NCI-H345 treated with DMSO at 0.1 percent for 48 hours (cell line): ENCODE measurements around the gene ISYNA1.

Source experiments
- DNase-seq: peaks from one replicate; lab custom pipeline; 2025; ENCODE audit not compliant: unreplicated experiment; lab: John Stamatoyannopoulos, UW

The ISYNA1 gene

DNA sequence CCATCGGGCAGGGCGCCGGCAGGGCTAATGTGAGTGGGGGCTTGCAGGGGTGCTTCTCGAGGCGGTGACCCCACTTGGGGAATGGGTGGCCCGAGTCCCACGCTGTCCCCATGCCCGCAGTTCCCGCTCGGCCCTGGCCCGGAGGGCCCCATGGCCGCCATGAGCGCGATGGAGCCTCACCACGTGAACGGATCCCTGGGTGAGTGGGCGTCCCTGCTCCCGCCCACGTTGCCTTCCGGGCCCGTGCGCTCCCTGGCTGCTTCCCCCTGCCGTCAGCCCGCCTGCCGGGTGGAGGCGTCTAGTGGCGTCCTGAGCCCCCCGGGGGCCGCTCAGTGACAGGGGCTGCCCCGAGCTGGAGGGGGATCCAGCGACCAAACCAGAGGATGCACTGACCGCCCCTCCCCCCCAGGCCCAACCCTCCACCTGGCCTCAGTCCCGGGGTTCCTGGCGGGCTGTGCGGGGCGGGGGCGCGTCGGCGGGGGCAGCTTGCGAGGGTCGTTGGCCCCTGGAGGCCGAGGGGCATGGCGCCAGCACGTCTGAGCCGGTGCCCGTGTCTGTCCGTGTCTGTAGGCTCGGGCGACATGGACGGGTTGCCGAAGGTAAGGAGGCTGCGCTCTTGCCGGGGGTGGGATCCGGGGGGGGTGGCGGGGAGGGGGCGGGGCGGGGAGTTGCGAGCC lies 4.8 kb downstream of the ISYNA1 start:
- DNase-seq, result no peak

- no peak for DNase-seq
Observed at GRCh38 chr19:18432275-18433014, 5.5 kb downstream of the ISYNA1 start.

- no peak for DNase-seq
Observed at GRCh38 chr19:18431351-18432197, 6.4 kb downstream of the ISYNA1 start.

- no peak for DNase-seq
Observed at GRCh38 chr19:18430417-18431144, 7.4 kb downstream of the ISYNA1 start.

DNA sequence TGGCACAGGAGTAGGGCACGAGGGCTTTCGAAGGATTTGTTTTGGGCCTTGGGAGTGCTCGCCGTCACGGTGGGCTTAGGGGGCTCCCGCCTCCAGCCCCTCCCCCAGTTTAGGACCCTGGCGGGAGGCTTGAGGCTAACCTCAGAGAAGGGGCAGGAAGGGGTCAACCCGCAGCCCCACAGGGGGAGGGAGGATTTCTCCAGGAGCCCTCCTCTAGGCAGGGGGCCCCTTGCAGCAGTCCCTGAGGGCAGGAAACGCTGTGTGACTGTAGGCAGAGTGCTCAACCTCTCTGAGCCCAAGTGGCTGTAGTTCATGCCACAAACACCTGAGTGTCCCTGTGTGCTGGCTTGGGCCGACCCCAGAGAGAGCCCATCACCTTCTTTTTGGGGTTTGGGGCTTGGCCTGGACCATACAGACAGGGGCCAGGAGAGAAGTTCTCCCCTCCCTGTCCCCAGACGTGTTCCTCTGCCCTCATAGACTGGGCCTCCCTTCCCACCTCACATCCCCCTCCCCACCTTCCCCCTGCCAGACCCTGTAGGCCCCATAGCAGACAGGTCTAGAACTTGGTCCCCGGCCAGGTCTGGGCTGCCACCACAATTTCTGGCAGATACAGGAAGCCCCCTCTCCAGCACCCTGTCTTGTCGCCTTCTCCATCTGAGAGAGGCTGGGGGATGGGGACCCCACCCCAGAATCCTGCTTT lies 8.1 kb downstream of the ISYNA1 start:
- no peak for DNase-seq

- peak; percentile 53 for DNase-seq
Observed at GRCh38 chr19:18428787-18429674, 8.9 kb downstream of the ISYNA1 start.

GRCh38 chr19:18428173-18428786 lies 9.7 kb downstream of the ISYNA1 start:
- no peak for DNase-seq

DNA sequence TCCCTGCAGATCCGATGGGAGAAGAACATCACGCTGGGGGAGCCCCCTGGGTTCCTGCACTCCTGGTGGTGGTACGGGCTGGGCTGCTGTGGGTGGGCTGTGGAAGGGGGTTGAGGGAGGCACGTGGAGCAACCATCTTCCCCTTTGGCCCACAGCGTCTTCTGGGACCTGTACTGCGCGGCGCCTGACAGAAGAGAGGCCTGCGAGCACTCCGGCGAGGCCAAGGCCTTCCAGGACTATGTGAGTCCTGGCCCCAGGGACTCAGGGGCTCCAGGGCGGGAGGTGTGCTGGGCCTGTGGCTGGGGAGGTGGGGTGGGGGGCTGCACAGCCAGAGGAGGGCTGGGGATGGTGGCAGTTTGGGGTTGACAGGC lies 10.2 kb downstream of the ISYNA1 start:
- DNase-seq, result no peak

GRCh38 chr19:18427080-18427742 lies 10.7 kb downstream of the ISYNA1 start:
- DNase-seq, result no peak

DNA sequence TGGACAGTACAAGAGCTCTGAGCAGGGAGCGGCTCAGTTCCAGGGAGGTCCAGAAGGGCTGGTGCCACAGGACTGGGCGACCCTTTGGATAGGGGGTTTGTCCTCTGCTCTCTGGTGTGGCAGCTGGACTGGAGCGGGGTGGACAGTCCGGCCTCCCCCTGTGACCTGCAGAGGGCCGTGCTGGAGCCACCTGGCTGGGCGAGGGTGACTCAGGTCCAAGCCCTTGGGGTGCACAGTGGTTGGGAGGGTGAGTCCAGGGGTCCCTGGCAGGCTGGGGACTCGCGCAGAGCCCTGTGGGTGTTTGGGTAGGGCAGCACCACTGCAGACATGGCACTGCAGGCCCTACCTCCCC lies 11.5 kb downstream of the ISYNA1 start:
- DNase-seq, result no peak

DNA sequence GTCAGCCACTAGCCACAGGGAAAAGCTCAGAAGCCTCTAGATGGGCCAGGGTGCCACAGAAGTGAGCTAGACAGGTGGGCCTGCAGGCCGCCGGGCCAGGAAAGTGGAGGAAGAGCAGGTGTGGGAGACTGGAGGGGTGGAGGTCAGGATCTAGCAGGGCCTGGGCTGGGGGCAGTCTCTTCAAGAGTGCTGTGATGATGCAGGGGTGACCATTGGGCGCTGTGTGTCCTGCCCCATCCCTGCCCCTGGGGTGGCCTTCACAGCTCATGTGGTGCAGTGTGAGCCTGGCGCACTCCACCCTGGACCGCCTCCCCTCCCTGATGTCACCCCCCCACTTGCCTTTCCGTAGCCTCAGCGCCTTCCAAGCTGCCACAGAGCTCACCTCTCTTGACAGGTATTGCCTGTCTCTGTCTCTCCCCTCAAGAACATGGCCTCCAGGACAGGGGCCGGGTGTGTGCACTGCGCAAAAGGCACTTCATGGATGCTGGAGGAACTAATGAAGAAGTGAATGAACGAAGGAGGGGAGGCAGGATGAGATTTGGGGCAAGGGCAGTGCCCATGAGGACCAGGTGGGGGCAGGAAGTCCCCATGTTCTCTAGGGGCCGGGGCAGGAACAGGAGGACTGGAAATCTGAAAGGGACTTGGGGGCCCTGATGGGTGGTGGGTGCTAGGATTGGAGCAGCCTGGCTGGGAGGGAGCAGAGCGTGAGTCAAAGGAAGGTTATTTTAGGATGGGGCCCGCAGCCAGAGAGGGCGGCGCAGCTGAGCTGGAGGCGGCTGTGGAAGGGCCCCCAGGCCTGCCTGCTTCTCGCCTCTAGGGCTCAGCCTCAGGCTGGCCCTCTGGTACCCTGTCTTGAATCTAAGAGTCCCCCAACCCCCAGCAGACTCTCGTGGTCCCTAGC lies 12.2 kb downstream of the ISYNA1 start:
- no peak for DNase-seq

- DNase-seq, result no peak
Observed at GRCh38 chr19:18424890-18425514, 12.9 kb downstream of the ISYNA1 start.

GRCh38 chr19:18424122-18424889 lies 13.6 kb downstream of the ISYNA1 start:
- no peak for DNase-seq

- DNase-seq, result no peak
Observed at GRCh38 chr19:18423258-18424020, 14.5 kb downstream of the ISYNA1 start.

GRCh38 chr19:18422530-18423191 lies 15.3 kb downstream of the ISYNA1 start:
- no peak for DNase-seq
